H1 (cell line): ENCODE results near the gene SPSB1. TPM values are rescaled to one million over a fixed set of nuclear protein-coding genes. Genes with fewer than 3 reads are reported as not detected.

Experiments used
- CTCF ChIP-seq, 3 experiments: IDR thresholded peaks; 1 replicate in 2 of 3; 2 replicates in 1 of 3; pipeline versions ENCODE4 v1.5.1 to v1.6.1; 2011; ENCODE audit warnings: low read length in 3 of 3, mild to moderate bottlenecking in 3 of 3, inconsistent platforms in 2 of 3, low read depth in 1 of 3, moderate library complexity in 1 of 3; ENCODE audit not compliant: insufficient read depth in 1 of 3; ENCODE audit errors: control extremely low read depth in 1 of 3
- EP300 ChIP-seq, 2 experiments: IDR thresholded peaks; 1 replicate in 1 of 2; 2 replicates in 1 of 2; pipeline ENCODE4 v1.6.1; 2011 to 2012; ENCODE audit warnings: low read depth in 2 of 2, low read length in 2 of 2, mild to moderate bottlenecking in 2 of 2, borderline replicate concordance in 1 of 2, inconsistent platforms in 1 of 2, moderate library complexity in 1 of 2
- KDM4A ChIP-seq: IDR thresholded peaks from one replicate; pipeline ENCODE4 v1.7.1; 2012; ENCODE audit warnings: low read depth, mild to moderate bottlenecking, moderate library complexity, low read length, inconsistent platforms; ENCODE audit not compliant: severe bottlenecking
- KDM5A ChIP-seq: fragments of 200-600 bp; IDR thresholded peaks from 2 replicates; pipeline ENCODE4 v1.7.1; 2012; ENCODE audit warnings: mild to moderate bottlenecking, low read length, inconsistent platforms, mixed read lengths
- RBBP5 ChIP-seq: IDR thresholded peaks from 2 replicates; pipeline ENCODE4 v1.7.1; 2012; ENCODE audit warnings: low read depth, mild to moderate bottlenecking, inconsistent platforms, low read length, moderate library complexity, borderline replicate concordance
- SP4 ChIP-seq: IDR thresholded peaks from 2 replicates; pipeline ENCODE4 v1.6.1; 2012; ENCODE audit warnings: low read length, inconsistent platforms
- polyA plus RNA-seq, 7 experiments: library from polyadenylated mRNA; depleted of rRNA in 3 of 7; stranded (reverse) in 5 of 7; unstranded in 2 of 7; fragments of >200 nt in 5 of 7; fragments of 200-250 nt in 2 of 7; gene quantifications; 1 replicate in 5 of 7; 2 replicates in 1 of 7; 4 replicates in 1 of 7; pipeline versions ENCODE4 v1.2.1 to v1.2.3, GENCODE V29; 2011 to 2013; ENCODE audit warnings: missing spikeins in 2 of 7, mixed read lengths in 2 of 7
- total RNA-seq: library from RNA; stranded (reverse); fragmentation: NEBNext Ultra II Directional; extraction: Animal tissue kit (Norgen Biotek cat#: 25700); gene quantifications from 2 replicates; pipeline ENCODE4 v1.2.1, GENCODE V29; 2021

The SPSB1 gene
- total and polyA plus RNA-seq, 2 of the 8 experiments (the other 6 are each of a cell fraction or from before 2014, with no cell fraction given): 5.3 to 6.4 TPM

GRCh38 chr1:9384128-9384527 is 91.4 kb downstream of the SPSB1 start (continued):
- TF ChIP-seq CTCF (IDR thresholded peaks at IDR 0.05; ENCODE audit: control extremely low read depth in 1 of 3, insufficient read depth in 1 of 3, low read depth in 1 of 3, low read length in 3 of 3): no peak
- no peak for TF ChIP-seq KDM5A
- TF ChIP-seq RBBP5: no peak
- TF ChIP-seq KDM4A: no peak
- no peak for TF ChIP-seq SP4
- TF ChIP-seq EP300 (IDR thresholded peaks at IDR 0.05; ENCODE audit: borderline replicate concordance in 1 of 2, low read depth in 2 of 2, low read length in 2 of 2): no peak
- TF ChIP-seq, all 59 proteins: peak for 0
